ENCODE data around the gene PES1.
"Not testable (repeated sequence)": the region's sequence is repeated elsewhere in the genome, so short reads cannot be mapped to it uniquely, and the experiment has no call there.

PES1 gene

DNA sequence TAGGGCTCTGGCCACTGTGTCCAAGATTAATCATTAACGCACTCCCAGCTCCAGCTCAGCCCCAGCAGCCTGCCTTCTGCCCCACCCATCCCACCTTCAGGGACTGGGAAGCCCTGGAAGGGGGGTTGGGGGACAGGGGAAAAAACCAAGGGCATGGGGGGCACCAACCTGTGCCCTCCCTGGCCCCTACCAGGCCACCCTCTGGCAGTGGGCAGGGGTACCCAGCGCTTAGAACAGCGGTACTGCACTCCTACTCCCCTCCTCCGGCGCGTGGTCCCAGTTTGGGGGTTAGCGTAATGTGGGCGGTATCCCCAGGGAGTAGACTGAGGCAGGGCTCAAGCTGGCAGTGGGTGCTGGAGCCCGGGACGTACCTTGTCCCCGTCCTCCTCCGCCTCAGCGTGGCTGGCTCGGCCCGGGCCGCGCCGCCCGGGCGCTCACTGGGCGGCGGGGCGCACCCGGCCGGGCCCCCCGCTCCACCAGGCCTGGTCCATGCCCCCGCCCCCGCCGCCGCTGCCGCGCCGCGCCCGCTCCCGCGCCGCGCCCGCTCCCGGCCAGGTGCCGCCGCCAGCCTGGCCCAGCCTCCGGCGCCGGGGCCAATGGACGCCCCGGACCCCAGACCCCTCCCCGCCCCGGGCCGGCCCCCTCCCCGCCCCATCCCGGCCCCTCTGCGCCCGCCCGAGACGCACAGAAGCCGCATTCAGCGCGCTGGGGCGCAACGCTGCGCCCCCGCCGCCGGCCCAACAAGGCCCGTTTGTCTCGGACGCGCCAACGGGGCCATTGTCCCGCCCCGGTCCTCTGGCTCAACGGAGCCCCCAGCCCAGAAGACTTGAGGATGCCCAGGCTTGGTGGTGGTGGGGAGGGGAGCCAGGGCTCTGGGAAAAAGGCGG, 17.4 kb downstream of the PES1 start, which contains the start of gene GAL3ST1:
GAL3ST1 (minus strand) TSS at position 571 of the 887 bp plus-strand sequence. CDS start 17,273 bp downstream, outside the sequence.
- no peak for DNase-seq

GRCh38 chr22:30573594-30574094, 18.1 kb downstream of the PES1 start:
- no peak for DNase-seq

- no peak for DNase-seq
These were observed 18.7 kb downstream of the PES1 start for GRCh38 chr22:30572840-30573593.

DNA sequence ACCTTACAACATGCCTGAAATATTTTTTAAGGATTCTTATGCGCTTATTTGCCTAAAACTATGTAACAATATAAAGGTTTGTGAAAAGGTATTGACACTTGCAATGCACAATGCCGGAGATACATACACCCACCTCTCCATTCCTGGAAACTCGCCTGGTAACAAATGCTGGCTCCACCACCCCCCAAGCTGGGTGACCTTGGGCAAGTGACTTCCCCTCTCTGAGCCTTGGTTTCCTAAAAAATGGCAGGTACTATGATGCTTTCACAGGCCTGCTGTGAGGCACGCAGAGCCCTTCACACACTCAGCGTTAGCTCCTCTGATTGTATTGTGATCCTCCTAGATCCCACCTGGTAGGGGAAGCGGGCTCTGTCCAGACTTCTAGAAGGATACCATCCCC, 19.5 kb downstream of the PES1 start:
- DNase-seq: no peak

DNA sequence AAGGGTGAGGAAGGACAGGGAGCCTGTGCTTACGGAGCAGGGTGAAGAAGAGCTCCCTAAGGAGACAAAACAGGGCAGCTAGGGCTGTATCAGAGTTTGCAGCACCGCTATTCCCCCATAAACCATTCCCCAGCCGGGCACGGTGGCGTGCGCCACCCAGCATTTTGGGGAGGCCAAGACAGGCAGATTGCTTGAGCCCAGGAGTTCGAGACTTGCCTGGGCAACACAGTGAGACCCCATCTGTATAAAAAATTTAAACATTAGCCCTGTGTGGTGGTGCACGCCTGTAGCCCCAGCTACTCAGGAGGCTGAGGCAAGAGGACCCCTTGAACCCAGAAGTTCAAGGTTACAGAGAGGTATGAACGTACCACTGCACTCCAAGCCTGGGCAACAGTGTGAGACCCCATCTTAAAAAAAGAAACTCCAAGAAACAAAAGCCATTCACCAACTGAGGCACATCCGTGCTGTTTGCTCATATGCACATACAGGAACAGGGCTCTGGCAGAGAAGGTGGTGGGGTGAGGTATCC, 22.0 kb downstream of the PES1 start:
- DNase-seq: no peak

DNA sequence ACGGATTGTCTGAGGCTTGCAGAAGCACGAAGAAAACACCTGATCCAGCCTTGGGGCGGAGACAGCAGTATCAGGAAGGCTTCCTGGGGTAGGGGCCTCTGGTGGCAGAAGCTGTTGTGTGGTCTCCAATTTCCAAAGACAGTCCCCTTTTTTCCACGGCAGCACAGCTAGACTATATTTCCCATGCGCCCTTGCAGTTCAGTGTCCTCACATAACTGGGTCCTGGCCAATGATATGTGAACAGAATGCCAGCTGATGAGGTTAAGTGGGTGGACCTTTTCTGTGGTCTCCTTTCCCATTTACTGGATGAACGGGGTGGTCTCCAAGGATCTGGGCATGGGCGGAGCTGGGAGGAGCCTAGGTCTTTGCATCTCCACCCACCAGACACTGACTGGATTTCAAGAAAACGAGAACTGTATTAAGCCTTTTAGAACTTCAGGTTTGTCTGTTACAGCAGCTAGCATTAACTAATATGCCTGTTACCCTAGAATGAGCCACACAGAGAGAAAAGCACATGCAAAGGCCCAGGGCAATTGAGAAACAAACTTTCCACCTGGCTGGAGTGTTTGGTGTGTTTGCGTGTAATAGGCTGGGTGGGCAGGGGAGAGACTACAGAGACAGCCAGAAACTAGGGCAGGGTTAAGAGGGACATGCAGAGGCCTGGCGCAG, 23.4 kb downstream of the PES1 start:
- no peak for DNase-seq

- DNase-seq: not testable (repeated sequence)
These were observed 24.4 kb downstream of the PES1 start for GRCh38 chr22:30567277-30567676.

DNA sequence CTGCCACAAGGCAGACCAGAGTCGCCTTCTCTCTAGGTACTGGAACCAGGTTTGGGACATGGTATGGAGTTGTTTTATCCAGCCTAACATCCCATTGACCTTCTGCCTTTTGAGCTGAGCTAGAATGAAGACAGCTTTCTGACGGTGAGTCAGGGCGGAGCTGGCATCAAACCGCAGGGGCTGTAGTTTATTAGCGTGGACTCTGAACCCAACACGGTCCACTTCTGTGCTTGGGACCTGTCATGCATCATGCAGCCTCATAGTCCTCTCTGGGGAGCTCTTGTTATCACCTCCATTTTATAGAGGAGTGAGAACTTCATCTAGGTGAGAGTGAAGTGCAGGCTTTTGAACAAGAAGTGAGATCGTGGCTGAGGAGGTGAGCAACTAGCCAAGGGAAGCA, 25.6 kb downstream of the PES1 start:
- no peak for DNase-seq

DNA sequence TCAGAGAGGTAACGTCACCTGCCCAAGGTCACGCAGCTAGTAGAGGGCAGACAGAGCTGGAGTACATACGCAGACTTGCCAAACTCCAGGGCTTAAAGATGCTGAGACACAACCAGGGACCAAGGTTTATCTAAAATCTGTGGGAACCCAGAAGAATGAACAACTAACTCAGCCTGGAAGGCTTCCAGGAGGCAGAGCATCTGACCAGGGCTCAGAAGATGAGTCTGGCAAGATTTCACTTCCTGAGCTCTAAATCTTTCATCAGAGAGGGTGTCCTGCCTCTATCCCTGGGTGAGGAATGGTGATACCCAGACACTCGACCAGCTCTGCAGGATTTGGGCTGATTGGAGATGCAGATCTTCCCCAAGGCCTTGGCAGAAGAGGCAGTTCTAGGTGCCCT, 26.4 kb downstream of the PES1 start:
- no peak for DNase-seq

DNA sequence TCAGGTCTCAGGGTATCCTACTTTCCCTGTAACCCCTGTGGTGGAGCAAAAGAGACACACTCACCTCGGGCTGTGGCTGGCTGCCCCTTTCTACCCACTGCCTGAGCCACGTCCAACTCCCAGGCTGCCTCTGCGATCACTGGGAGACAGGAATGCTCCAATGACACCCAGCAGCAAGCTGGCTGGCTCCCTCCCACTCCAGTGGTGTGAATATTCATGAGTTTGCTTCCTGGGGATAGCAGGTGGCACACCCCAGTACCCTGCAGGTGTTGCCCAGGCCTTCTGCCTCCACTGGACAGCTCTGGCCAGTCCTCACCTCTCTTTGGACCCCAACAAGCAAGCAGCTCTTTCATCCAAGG, 27.0 kb downstream of the PES1 start:
- no peak for DNase-seq

- DNase-seq: no peak
These were observed 27.5 kb downstream of the PES1 start for GRCh38 chr22:30564045-30564760.

DNA sequence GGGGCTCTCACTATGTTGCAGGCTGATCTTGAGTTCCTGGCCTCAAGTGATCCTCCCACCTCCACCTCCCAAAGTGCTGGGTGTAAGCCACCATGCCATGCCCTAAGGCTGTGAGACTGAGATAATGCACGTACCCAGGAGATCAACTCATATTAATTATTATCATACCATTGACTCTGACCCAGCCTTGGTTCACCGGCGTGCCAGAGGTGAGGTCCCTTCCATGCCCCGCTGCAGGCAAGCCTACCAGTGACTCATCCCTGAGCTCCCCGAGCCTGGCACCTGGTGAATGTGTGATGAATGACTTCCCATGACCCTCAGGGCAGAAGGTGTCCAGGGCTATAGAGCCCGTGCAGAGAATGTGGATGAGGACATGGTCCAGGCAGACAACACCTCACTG, 29.3 kb downstream of the PES1 start:
- no peak for DNase-seq

DNA sequence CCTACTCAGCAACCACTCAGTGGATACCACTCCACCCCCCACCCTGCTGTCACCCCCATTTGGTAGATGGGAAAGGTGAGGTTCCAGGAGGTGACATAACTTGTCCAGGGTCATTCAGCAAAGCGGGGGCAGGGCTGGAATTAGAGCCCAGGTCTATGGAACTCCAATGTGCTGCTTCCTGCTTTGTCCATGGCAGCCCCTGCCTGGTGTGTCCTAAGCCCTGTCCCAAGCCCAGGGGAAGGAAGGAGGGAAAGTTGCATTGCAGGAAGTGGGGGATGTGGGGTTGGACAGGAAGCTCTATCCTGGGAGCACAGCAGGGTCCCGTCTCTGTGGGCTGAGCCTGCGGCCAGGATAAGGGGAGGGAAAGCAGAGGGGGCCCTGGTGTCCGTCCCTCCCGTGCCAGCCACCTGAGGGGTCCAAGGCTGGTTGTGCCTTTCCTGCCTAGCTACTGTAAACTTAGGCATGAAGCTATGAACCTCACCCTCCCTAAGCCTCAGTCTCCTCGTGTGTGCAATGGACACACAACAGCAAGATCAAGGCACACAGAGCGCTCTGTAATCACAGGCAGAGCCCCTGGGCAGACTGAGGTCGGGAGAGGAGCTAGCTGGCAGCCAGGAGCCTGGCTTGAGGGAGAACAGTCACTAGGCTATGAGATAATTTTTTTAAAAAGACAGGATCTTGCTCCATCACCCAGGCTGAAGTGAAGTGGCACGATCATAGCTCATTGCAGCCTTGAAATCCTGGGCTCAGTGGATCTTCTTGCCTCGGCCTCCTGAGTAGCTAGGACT, 30.1 kb downstream of the PES1 start:
- DNase-seq: no peak

DNA sequence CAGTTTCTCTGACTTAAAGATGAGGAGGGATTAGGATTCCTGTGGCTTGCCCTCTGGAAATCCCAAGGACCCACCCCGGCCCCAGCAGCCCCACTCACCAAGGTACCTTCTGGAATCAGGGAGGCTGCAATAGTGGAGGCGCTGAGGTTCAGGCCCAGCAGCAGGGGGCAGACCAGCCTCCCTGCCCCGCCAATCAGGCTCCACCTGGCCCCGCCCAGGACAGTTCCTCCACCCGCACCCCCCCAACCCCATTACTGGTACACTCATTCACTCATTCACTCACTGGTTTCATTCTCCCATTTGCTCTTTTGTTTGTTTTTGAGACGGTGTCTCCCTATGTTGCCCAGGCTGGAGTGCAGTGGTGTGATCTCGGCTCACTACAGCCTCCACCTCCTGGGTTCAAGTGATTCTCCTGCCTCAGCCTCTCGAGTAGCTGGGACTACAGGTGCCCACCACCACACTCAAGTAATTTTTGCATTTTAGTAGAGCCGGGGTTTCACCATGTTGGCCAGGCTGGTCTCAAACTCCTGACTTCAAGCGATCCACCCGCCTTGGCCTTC, 31.0 kb downstream of the PES1 start:
- DNase-seq: not testable (repeated sequence)

GRCh38 chr22:30559889-30560288, 31.8 kb downstream of the PES1 start:
- no peak for DNase-seq

- no peak for DNase-seq
These were observed 34.5 kb downstream of the PES1 start for GRCh38 chr22:30557243-30557642.

- DNase-seq: no peak
These were observed 35.3 kb downstream of the PES1 start for GRCh38 chr22:30556388-30556787.

- no peak for DNase-seq
These were observed 36.2 kb downstream of the PES1 start for GRCh38 chr22:30555282-30556210.

GRCh38 chr22:30553971-30554370, 37.7 kb downstream of the PES1 start:
- no peak for DNase-seq

GRCh38 chr22:30552719-30553118, 39.0 kb downstream of the PES1 start:
- no peak for DNase-seq

Data from stimulated activated CD4-positive, alpha-beta T cell treated with anti-CD3 and anti-CD28 coated beads, Interleukin-2, amount 100 ng/mL, for 48 hours (primary cell).